Measurements from ENCODE around the gene TMC3. TPM values are rescaled to one million over a fixed set of nuclear protein-coding genes. Genes with fewer than 3 reads are reported as not detected.

The TMC3 gene
- total and polyA plus RNA-seq, 10 of the 15 experiments (the other 5 are each of a cell fraction or from before 2014, with no cell fraction given), result 0.03 to 0.04 (median 0.04) TPM; not detected in 7

- peak overlapping the region; percentile 100 for H3K4me2 ChIP-seq (ENCODE audit: control insufficient read depth, insufficient read depth)
- WGBS (ENCODE audit: insufficient coverage, insufficient replicate concordance, low lambda C conversion rate, missing lambda C conversion rate), result 74% methylated on average over 5 of the region's 5 CpGs
- H4K20me1 ChIP-seq (ENCODE audit: control insufficient read depth, insufficient read depth), result no peaks in the 10 kb centered on the region
- H3K79me2 ChIP-seq (ENCODE audit: control insufficient read depth, insufficient read depth, low read length), result peaks cover 69% of the 10 kb centered on the region
- BruUV-seq (replicated peaks), result no TSS peak
- no peaks in the 10 kb centered on the region for H3K9me3 ChIP-seq (replicated peaks; ENCODE audit: control insufficient read depth, insufficient read depth, low read length)
- DNase-seq (ENCODE audit: low read depth, low spot score) (no peak), ATAC-seq (no peak), FAIRE-seq (no peak)
- H3K4me3 ChIP-seq, result peak overlapping the region; percentile 60; the same call in 1 of the 2 replicates
- peak overlapping the region; percentile 99 for H3K27ac ChIP-seq (ENCODE audit: control insufficient read depth, insufficient read depth)
- TF ChIP-seq ZNF687 (IDR thresholded peaks at IDR 0.05) (peak; percentile 21; the same call in 1 of the 2 replicates), HDGF (IDR thresholded peaks at IDR 0.05) (no peak), USF1 (IDR thresholded peaks at IDR 0.05; ENCODE audit: borderline replicate concordance, extremely low read length, insufficient read depth, low read depth, low read length) (no peak), RELB (IDR thresholded peaks at IDR 0.05; ENCODE audit: low read depth) (no peak)
- SMC1A ChIA-PET (ENCODE audit: uncharacterized antibody, unreplicated experiment), result interaction anchor here (0.5 to 9.6 kb wide), 19 partner anchors 8 to 756 kb away, joined by 3 to 109 read pairs (median 5); partner anchors contain the start of gene STARD5
- H3K36me3 ChIP-seq (ENCODE audit: control insufficient read depth in 2 of 2, insufficient read depth in 2 of 2, low read length in 1 of 2), result peaks cover 0 to 3% of the 10 kb centered on the region in 2 experiments; a peak in 2 of 4 replicates
- POLR2A ChIA-PET, result interaction anchor here (0.8 to 1.4 kb wide), 3 partner anchors 8 to 22 kb away, joined by 3 to 6 read pairs (median 4); no protein-coding TSS in a partner anchor
- CTCF ChIA-PET, result interaction anchor here (0.7 to 6.6 kb wide), 17 partner anchors 8 to 106 kb away, joined by 3 to 66 read pairs (median 4); partner anchors contain the start of gene STARD5
- peaks cover 64% of the 10 kb centered on the region for H3K4me1 ChIP-seq (ENCODE audit: control insufficient read depth, insufficient read depth, low read length)
- in situ Hi-C loops (cut with MboI) (loop anchor here (10.0 to 25.0 kb wide), 5 partner anchors 301 to 1917 kb away; partner anchors contain the start of genes HDGFL3 and RPS17), intact Hi-C loops (cut with micrococcal nuclease; ENCODE audit: unreplicated experiment) (loop anchor here (10.0 kb wide), 1 partner anchor 749 kb away; the partner anchor contains the start of gene MEX3B)
- H3K27me3 ChIP-seq (replicated peaks in 1 of 2; ENCODE audit: control insufficient read depth in 2 of 2, insufficient read depth in 2 of 2, low read length in 1 of 2), result no peaks in the 10 kb centered on the region
- no peak overlapping the region for H2AFZ ChIP-seq (ENCODE audit: control insufficient read depth, low read depth, low read length)
- RAD21 ChIA-PET (ENCODE audit: unreplicated experiment), result interaction anchor here (0.7 to 8.4 kb wide), 8 partner anchors 9 to 41 kb away, joined by 3 to 73 read pairs (median 6); partner anchors contain the start of gene STARD5
- peak overlapping the region; percentile 92 for H3K9ac ChIP-seq (ENCODE audit: control insufficient read depth, insufficient read depth, low read length)
Measured at GRCh38 chr15:81295486-81296121, 78.4 kb downstream of the TMC3 start.
